HG02884 (cell line): Measurements from ENCODE around the gene IL27RA.

Experiments
- ATAC-seq: cut with Tn5 transposase; IDR thresholded peaks from one replicate; pipeline ENCODE4 v1.9.1; 2021; ENCODE audit warnings: mild to moderate bottlenecking, moderate library complexity; ENCODE audit not compliant: unreplicated experiment

Gene IL27RA

DNA sequence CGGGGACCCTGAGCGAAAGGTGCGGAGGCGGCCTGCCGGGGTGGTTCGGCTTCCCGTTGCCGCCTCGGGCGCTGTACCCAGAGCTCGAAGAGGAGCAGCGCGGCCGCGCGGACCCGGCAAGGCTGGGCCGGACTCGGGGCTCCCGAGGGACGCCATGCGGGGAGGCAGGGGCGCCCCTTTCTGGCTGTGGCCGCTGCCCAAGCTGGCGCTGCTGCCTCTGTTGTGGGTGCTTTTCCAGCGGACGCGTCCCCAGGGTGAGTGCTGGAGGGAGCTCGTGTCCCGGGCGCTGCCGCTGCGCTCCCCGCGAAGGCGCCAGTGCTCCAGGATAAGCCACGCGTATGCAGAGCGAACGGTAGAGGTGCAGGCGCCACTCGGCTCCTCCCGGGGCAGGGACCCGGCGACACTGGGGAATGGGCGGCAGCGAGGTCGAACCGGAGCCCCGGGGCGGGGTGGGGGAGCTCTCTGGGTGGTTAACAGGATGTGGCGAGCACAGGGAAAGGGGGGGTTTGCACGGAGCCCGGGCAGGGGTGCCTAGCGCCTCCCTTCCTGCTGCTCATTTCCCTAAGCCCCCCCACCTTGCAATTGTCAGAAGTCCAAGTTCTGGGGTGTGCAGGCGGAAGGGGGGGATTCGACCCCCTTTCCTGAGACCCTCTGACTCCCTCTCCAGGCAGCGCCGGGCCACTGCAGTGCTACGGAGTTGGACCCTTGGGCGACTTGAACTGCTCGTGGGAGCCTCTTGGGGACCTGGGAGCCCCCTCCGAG lies at the start of gene IL27RA:
Gene IL27RA (plus strand): TSS at position 44 of the 762 bp plus-strand sequence. CDS start 111 bp downstream, at position 155.
- no peak for ATAC-seq

DNA sequence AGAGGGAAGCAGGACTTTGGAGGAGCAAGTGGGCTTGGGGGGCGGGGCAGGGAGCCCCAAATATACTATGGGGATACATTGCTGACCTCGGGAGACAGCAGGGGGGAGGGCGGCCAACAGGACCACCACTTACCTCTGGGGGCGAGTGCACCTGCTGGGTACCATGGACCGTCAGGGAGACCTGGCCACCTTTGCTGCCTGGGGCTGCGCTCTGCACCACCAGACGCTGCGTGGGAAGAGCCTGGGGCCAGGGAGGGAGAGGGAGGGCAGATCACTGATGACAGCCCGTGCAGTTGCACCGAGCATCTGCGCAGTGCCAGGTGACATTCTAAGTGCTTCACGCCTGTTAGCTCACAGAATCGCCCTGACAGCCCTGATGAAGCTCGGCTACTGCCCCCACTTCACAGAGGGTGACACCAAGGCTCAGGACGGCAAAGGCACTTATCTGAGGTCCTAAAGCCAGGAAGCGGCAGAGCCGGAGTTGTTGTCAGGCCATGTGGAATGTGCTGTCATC lies 49.5 kb upstream of the IL27RA start:
- ATAC-seq = no peak

DNA sequence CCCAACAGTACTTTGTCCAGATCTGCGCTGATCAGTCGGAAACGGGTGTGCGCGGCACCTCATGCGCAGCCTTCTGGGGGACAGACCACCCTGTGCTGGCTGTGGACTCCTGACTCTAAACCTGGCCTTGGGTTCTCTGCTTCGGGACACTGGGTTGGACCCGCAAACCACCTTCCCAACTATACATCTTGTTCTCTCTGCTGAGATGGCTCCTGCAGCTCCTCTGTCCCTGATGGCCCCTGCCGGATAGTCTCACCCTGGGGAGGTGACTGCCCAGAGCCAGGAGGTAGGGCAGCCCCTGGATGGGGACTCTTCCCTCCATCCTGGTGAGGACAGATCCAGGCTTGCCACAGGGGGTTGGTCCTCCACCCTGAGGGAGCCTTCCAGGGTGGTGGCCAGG lies 48.8 kb upstream of the IL27RA start:
- ATAC-seq = no peak

DNA sequence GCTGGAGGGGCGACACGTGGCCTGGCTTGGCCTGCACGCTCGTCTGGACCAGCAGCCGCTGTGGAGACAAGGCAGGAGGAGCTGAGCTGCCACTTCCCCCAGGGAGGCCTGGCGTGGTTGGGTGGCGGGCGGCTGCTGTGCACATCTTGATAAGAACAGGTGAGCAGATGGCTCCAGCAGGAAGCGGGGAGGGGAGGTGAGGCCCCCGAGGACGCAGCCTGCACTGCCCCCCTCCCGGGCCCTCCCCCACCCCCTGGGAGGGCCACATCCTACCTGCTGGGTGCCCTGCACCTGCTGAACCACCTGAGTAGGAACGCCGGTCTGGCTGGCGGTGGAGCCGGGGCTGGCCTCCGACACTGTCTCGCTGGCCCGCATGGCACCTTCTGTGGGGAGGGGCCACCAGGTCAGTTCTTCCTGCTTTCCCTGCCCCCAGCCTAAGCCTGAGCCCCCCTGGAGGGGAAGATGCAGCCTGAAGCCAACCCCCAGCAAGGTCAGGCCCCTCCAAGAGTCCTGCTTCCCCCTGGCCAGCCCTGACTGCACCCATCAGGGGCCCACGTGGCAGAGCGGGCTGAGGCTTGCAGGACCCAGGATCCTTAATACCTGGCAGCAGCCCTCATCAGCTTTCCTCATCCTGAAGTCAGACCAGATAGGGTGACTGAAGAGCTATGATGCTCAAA lies 48.2 kb upstream of the IL27RA start:
- ATAC-seq = no peak

DNA sequence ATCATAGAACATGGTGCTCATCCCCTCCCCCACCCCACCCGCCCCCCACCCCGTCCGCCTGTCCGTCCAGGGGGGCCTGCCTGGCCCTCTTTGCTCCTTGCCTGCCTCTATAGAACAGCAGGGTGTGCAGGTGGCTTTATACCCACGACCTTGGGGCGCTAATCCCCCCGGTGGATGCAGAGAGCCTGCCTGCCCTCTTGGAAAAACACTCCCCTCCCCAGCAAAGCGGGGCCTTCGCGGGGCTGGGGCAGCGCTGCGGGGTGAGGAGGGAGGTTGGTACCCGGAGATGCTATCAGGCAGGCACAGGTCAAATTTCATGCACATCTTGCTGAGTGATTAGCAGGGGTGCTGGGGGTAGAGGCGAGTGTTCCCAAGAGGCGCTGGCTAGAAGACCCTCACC lies 47.4 kb upstream of the IL27RA start:
- no peak for ATAC-seq

DNA sequence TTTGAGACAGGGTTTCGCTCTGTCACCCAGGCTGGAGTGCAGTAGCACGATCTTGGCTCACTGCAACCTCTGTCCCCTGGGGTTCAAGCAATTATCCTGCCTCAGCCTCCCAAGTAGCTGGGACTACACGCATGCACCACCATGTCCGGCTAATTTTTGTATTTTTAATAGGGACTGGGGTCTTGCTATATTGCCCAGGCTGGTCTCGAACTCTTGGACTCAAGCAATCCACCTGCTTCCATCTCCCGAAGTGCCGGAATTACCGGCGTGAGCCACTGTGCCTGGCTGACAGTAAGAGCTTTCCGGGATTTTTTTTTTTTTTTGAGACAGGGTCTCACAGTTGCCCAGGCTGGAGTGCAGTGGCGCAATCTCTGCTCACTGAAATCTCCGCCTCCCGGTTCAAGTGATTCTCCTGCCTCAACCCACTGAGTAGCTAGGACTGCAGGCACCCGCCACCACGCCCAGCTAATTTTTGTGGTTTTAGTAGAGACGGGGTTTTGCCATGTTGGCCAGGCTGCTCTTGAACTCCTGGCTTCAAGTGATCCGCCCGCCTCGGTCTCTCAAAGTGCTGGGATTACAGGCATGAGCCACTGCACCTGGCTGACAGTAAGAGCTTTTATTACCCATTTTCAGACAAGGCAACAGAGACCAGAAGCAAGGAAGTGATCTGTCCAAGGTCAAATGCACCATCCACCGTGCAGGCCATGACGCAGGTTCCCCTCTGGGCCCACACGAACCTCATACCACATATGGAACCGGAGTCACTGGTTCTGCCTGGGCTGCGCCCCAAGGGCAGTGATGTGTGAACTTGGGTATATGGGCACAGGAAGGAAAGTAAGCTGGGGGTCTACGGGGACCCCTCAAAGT lies 46.5 kb upstream of the IL27RA start:
- no peak for ATAC-seq

DNA sequence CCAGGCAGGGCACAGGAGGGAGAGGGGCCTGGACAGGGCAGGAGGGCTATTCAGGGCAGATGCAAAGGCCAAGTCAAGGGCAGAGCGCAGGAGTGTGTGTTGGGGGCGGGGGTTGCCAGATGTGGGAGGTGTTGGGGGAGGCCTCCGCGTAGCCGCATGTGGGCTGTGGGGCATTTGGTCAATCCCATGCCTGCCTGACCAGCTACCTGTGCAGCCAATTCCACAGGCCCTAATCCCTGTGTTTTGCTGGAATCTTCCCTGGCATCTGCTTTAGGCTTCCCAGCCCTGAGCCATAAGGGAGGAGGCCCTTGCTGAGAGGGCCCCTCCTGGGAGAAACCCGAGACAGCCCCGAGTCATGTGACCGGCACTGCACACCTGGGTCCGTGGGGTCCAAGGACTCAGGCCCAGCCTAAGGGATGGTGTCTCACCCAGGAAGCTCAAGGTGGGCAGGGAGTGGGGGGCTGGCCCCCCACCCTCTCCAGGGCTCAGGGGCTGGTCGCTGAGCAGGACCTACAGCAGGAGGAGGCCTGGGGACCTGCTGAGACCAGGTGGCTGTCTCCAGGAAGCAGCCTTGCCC lies 45.7 kb upstream of the IL27RA start:
- ATAC-seq = peak; percentile 4

DNA sequence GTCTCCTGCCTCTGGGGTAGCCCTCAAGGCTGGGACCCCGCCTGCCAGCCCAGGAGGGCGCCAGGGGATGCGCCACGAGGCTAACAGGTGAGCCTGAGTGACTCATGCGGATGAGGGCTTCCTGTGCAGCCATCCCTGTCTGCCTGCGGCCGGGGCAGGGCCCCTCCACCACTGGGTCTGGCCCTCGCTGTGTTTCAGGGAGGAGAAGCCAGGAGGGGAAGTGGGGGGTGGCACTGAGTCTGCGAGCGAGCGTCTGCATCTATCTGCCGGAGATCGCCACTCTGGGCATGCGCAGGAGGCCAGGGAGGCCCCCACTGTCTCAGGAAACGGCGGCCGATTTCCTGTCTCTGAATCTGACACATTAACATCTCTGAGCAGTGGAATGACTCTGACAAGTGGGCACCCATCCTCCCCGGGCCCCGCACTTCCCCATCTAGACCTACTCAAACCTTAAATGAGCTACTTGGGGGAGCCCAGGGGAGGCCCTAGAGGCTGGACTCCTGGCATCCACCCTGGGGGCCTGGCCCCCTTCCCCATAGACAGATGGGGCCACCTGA lies 45.1 kb upstream of the IL27RA start:
- peak; percentile 69 for ATAC-seq

DNA sequence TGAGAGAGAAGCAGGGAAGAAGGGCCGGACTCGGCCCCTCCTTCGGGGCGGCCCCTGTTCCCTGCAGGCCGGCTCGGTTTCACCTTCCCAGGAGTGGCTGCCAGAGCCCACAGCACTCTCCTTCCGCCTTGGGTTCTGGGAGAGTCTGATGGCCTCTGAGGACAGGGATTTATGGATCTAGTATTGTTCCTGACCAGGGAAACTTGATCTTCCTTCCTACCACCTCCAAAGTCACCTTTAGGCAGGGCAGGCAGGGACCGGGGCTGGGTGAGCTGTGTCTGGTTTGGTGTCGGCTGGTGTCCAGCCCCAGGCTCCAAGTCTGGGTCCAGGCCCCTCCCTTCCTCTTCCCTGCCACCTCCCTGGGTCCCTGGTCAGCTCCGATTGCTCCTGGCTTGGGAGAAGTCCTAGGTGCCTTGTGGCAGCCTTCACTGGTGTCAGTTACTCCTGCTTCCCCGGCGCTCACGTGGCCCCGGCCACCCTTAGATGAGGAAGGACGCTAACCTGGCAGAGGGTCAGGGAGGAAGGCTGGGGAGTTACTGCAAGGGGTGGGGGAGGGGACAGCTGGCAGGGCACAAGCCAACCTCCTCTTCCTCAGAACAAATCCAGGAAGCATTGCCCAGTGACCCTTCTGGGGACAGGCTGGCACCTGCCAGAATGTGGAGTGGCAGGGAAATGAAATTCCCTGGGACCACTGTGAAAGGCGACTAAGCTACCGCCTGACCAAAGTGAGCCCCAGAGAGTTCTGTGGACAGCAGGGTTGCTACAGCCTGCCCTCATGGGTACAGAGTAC lies 44.3 kb upstream of the IL27RA start:
- no peak for ATAC-seq

DNA sequence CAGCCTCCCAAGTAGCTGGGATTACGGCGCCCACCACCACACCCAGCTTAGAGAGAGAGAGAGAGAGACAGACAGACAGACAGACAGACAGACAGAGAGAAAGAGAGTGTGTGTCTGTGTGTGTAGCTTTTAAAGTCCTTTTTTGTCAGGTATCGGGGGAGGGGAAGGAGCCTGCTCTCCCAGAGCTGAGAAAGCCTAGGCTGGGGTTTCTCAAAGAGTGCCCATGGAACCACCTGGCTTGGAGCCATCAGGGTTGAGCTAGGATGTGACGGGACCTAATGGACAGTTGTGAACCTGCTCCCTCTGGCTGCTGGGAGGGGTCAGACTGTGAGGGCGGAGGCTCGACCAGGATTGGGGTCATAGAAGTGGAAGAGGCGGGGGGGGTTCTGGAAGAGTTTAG lies 42.1 kb upstream of the IL27RA start:
- no peak for ATAC-seq

DNA sequence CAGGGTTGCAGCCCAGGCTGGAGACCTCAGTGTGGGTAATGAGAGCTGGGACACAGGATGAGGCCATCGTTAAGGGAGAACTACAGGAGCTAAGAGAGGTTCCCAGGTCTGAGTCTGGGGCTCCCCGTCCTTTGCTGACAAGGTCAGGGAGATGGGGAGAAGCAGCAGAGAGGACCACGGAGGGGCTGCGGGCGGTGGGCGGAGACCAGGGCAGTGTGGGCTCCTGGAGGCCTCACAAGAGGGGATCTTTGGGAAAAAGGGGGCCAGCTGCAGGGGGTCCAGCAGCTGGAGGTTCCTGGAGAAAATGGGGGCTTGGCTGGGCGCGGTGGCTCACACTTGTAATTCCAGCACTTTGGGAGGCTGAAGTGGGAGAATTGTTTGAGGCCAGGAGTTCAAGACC lies 41.5 kb upstream of the IL27RA start:
- no peak for ATAC-seq

DNA sequence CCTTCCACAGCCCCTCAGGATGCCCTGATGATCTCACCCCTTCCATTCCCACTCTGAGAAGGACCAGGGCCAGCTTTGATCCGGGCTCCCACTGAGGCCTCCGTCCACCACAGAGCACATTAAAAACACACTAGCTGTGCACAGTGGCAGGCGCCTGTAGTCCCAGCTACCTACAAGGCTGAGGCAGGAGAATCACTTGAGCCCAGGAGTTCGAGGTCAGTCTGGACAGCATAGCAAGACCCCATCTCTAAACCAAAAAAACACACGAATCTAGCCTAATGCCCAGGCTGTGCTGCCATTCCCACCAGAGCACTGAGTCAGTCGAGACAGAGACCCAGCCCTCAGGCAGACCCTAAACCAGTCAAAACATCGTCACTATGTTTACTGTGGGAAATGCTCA lies 39.5 kb upstream of the IL27RA start:
- no peak for ATAC-seq

DNA sequence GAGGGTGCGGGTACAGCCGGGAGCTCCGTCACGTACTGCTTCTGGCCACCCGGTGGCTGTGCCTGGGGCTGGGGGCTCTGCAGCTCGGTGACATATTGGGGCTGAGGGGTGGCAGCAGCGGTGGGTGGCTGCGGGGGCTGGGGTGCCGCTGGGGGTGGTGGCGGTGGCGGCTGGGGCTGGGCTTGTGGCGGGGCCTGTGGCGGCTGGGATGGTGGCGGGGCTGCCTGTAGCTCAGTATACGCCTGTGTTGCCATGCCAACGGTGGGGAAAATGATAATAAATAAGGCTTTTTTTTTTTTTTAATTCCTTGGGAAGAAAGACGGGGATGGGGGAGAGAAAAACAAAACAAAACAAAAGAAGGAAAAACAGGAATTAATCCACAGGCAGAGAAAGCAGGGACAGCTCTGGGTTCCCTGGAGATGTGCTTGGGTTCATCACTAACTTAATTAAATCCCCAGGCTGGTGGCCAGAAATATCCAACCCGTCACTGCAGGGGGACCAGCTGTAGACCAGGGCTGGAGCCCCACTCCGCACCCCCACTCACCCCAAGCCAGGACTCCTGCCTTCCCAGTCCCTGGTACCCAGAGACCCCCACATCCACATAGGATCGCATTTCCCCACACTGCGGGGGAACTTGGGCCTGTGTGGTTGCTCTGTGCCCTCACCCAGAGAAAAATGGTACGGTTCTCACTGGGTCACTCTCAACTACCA lies 37.8 kb upstream of the IL27RA start:
- no peak for ATAC-seq

DNA sequence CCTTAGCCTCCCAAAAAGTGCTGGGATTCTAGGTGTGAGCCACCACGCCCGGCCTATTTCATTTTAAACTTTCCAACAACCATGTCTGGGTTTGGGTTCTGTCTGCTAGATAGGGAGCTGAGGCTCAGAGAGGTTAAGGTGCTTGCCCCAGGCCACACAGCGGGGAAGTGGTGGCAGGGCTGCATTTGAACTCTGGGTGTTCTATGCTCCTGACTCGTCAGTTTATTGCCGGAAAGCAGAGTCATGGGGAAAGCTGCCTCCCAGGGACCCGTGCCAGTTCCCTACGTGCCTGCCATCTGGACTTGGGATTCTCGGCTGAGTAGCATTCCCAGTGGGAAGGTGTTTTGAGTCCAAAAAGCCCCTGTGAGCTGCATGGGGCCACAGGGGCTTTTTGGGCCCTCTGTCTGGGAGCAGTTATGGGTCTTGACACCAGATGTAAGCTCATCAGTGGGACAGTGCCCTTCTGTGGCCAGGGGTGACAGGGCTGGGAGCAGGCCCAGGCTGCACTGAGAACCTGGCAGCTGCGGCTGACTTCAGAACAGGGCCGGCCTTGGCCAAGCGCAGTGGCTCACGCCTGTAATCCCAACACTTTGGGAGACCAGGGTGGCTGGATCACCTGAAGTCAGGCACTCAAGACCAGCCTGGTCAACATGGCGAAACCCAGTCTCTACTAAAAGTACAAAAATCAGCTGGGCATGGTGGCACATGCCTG lies 36.4 kb upstream of the IL27RA start:
- ATAC-seq = no peak

DNA sequence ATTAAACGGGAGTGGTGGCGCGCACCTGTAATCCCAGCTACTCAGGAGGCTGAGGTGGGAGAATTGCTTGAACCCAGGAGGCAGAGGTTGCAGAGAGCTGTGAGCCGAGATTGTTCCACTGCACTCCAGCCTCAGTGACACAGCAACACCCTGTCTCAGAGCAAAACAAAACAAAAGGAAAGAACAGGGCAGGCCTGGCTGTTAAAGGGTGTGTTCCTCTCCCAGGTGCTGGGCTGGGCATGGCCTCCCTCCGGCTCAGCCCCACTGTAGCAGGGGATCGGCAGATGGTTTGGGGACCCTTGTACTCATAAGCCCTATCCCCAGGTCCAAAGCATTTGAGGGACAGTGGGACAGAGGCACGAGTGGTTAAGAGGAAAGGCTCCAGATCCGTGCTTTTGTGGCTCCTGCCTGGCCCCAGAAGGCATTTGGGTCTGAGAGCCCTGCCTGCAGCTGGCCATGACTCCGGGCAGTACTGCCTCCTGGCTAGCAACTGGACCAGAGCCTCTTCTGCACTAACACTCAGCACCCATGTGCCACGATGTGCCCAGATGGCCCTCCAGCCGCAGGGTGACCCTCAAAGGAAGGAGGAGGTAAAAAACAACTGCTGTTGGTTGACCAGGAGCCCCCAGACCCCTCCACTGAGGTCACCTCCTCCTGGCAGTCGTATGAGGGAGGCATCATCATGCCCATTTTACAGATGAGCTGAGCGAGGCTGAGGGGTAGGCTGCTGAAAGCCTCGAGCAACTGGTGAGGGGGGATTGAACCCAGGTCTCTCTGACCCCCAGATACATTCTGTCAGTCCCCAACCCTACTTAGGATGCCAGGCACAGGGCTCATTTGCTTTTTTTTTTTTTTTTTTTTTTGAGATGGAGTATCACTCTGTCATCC lies 35.4 kb upstream of the IL27RA start:
- ATAC-seq = no peak

DNA sequence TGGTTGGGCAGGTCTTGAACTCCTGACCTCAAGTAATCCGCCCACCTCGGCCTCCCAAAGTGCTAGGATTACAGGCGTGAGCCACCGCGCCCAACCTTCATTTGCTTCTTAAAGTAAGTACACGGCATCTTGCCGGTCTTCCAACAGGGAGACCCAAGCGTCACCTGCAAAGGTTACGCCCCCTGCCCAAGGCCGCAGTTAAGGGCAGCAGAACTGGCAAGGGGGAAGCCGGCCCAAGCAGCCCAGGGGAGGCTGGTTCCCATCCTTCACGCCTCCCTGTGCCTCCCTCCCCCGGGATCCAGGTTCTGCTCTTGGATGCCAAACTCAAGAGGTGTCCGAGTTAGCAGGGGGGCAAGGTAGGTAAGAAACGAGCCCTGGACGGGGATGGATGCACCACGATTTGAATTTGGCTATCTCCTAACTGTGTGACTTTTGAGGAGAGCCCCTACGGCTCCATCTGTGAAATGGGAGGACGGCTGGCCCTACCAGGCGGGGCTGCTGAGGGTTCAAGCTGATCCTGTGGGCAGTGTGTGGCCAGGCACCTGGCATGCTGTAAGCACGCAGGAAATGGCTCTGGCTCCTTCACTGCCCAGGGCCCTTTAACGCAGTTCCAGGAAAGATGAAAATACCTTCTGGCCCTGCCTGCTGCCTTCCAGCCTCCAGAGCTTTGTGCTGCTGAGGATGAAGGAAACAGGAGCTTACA lies 34.5 kb upstream of the IL27RA start:
- ATAC-seq = no peak

DNA sequence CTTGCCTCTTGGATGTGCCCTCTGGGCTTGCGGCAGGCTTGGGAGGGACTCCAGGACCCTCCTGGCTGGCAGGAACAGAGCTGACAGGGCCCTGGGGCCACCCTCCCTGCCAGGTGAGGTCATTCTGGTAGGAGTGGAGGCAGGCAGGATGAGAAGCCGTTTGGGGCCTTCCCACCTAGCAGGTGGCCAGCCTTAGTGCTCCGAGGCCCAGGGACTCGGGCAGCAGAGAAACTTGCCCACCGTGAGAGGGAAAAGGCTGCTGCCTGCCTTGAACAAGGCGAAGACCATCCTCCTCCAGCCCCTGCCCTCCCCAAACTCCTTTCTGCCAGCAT lies 34.0 kb upstream of the IL27RA start:
- no peak for ATAC-seq
